Measurements from ENCODE around the gene KCNT1.

- TF ChIP-seq CTCF (IDR thresholded peaks at IDR 0.05) (no peak), EP300 (IDR thresholded peaks at IDR 0.05) (no peak)
These were observed 6.9 kb upstream of the KCNT1 start for GRCh38 chr9:135695036-135695435.
